Liver (tissue), 3 donors: ENCODE results near the gene ZNF470.

Source experiments
- CTCF ChIP-seq: fragments of 150-350 bp; IDR thresholded peaks from 2 replicates; pipeline ENCODE4 v1.5.1; 2017; ENCODE audit warnings: improper control_type of control experiment, low read depth, low read length; ENCODE audit not compliant: missing input control
- EGR1 ChIP-seq, 2 donors: IDR thresholded peaks; 2 replicates each; pipeline ENCODE4 v1.6.1; 2016 to 2018; ENCODE audit warnings: antibody characterized with exemption in 2 of 2, low read depth in 2 of 2
- GABPA ChIP-seq, 2 donors: IDR thresholded peaks in 1 of 2; conservative IDR thresholded peaks in 1 of 2; 2 replicates each; pipeline ENCODE4 v1.6.1; 2016; ENCODE audit warnings: antibody characterized with exemption in 2 of 2, mild to moderate bottlenecking in 1 of 2, moderate library complexity in 1 of 2
- HNF4A ChIP-seq, 2 donors: conservative IDR thresholded peaks; 2 replicates each; pipeline ENCODE4 v1.6.1; 2016; ENCODE audit warnings: antibody characterized with exemption in 2 of 2, mild to moderate bottlenecking in 2 of 2
- REST ChIP-seq: IDR thresholded peaks from 2 replicates; pipeline ENCODE4 v1.6.1; 2016; ENCODE audit warnings: antibody characterized with exemption, mild to moderate bottlenecking
- RXRA ChIP-seq, 2 donors: IDR thresholded peaks; 2 replicates each; pipeline ENCODE4 v1.6.1; 2017 to 2018; ENCODE audit warnings: antibody characterized with exemption in 2 of 2, mild to moderate bottlenecking in 1 of 2
- YY1 ChIP-seq: IDR thresholded peaks from 2 replicates; pipeline ENCODE4 v1.6.1; 2016; ENCODE audit warnings: antibody characterized with exemption, mild to moderate bottlenecking
- ZBTB33 ChIP-seq: IDR thresholded peaks from 2 replicates; pipeline ENCODE4 v1.6.1; 2016; ENCODE audit warnings: antibody characterized with exemption
- donor health status: healthy.
- donor health status: healthy.

- TF ChIP-seq CTCF (no peak), ZBTB33 (no peak), YY1 (no peak), GABPA (IDR thresholded peaks at IDR 0.05 in 1 of 2, conservative IDR thresholded peaks at IDR 0.05 in 1 of 2) (no peak), RXRA (IDR thresholded peaks at IDR 0.05) (no peak), HNF4A (conservative IDR thresholded peaks at IDR 0.05) (no peak), REST (no peak), EGR1 (IDR thresholded peaks at IDR 0.05; ENCODE audit: low read depth in 2 of 2) (no peak)
Observed at GRCh38 chr19:56554272-56554869, 12.9 kb upstream of the ZNF470 start.
